Measurements from ENCODE around the gene SCUBE1.

SCUBE1 gene

GRCh38 chr22:43326331-43327156 lies 16.6 kb downstream of the SCUBE1 start:
- no peak for DNase-seq (ENCODE audit: low spot score)

- no peak for DNase-seq (ENCODE audit: low spot score)
Measured at GRCh38 chr22:43325176-43325575, 18.0 kb downstream of the SCUBE1 start.

GRCh38 chr22:43320943-43321900 lies 21.9 kb downstream of the SCUBE1 start:
- DNase-seq (ENCODE audit: low spot score): no peak

GRCh38 chr22:43319661-43320486 lies 23.3 kb downstream of the SCUBE1 start:
- no peak for DNase-seq (ENCODE audit: low spot score)

GRCh38 chr22:43317239-43317638 lies 25.9 kb downstream of the SCUBE1 start:
- DNase-seq (ENCODE audit: low spot score): no peak

GRCh38 chr22:43315687-43316217 lies 27.4 kb downstream of the SCUBE1 start:
- DNase-seq (ENCODE audit: low spot score): no peak

- DNase-seq (ENCODE audit: low spot score): no peak
Measured at GRCh38 chr22:43314611-43315010, 28.6 kb downstream of the SCUBE1 start.

- no peak for DNase-seq (ENCODE audit: low spot score)
Measured at GRCh38 chr22:43313890-43314474, 29.2 kb downstream of the SCUBE1 start.

- no peak for DNase-seq (ENCODE audit: low spot score)
Measured at GRCh38 chr22:43313244-43313889, 29.8 kb downstream of the SCUBE1 start.

- no peak for DNase-seq (ENCODE audit: low spot score)
Measured at GRCh38 chr22:43312608-43313007, 30.6 kb downstream of the SCUBE1 start.

- DNase-seq (ENCODE audit: low spot score): no peak
Measured at GRCh38 chr22:43310798-43311197, 32.4 kb downstream of the SCUBE1 start.

GRCh38 chr22:43310311-43310710 lies 32.9 kb downstream of the SCUBE1 start:
- DNase-seq (ENCODE audit: low spot score): no peak

GRCh38 chr22:43308836-43309235 lies 34.3 kb downstream of the SCUBE1 start:
- DNase-seq (ENCODE audit: low spot score): no peak

- DNase-seq (ENCODE audit: low spot score): no peak
Measured at GRCh38 chr22:43308060-43308830, 34.9 kb downstream of the SCUBE1 start.

GRCh38 chr22:43305806-43306205 lies 37.4 kb downstream of the SCUBE1 start:
- no peak for DNase-seq (ENCODE audit: low spot score)

- DNase-seq (ENCODE audit: low spot score): no peak
Measured at GRCh38 chr22:43304831-43305590, 38.2 kb downstream of the SCUBE1 start.

- no peak for DNase-seq (ENCODE audit: low spot score)
Measured at GRCh38 chr22:43303751-43304150, 39.4 kb downstream of the SCUBE1 start.

- no peak for DNase-seq (ENCODE audit: low spot score)
Measured at GRCh38 chr22:43303166-43303565, 40.0 kb downstream of the SCUBE1 start.

GRCh38 chr22:43302531-43303041 lies 40.6 kb downstream of the SCUBE1 start:
- DNase-seq (ENCODE audit: low spot score): no peak

Measured in germinal center (tissue), 1 donor.